HG03025 (cell line): ENCODE results near the gene IL2RA.
"Not testable (repeated sequence)": the region's sequence is repeated elsewhere in the genome, so short reads cannot be mapped to it uniquely, and the experiment has no call there.

Experiments
- ATAC-seq: cut with Tn5 transposase; IDR thresholded peaks from one replicate; pipeline ENCODE4 v1.9.1; 2021; ENCODE audit warnings: mild to moderate bottlenecking, moderate library complexity; ENCODE audit not compliant: unreplicated experiment, low FRiP score

Gene IL2RA

GRCh38 chr10:6062101-6062771 lies at the start of gene IL2RA:
Gene IL2RA (minus strand): TSS chr10:6062367. CDS start chr10:6062151, 216 bp downstream.
- no peak for ATAC-seq

- ATAC-seq: no peak
Observed at GRCh38 chr10:6110136-6110535, 48.0 kb upstream of the IL2RA start.

GRCh38 chr10:6109444-6109775 lies 47.2 kb upstream of the IL2RA start:
- no peak for ATAC-seq

GRCh38 chr10:6108631-6109443 lies 46.7 kb upstream of the IL2RA start:
- ATAC-seq: no peak

GRCh38 chr10:6108072-6108471 lies 45.9 kb upstream of the IL2RA start:
- no peak for ATAC-seq

GRCh38 chr10:6107616-6108015 lies 45.4 kb upstream of the IL2RA start:
- not testable (repeated sequence) for ATAC-seq

GRCh38 chr10:6103591-6103990 lies 41.4 kb upstream of the IL2RA start:
- no peak for ATAC-seq

GRCh38 chr10:6102128-6102527 lies 40.0 kb upstream of the IL2RA start:
- ATAC-seq: no peak

- no peak for ATAC-seq
Observed at GRCh38 chr10:6101181-6101580, 39.0 kb upstream of the IL2RA start.

GRCh38 chr10:6100370-6100769 lies 38.2 kb upstream of the IL2RA start:
- ATAC-seq: no peak

GRCh38 chr10:6098156-6098555 lies 36.0 kb upstream of the IL2RA start:
- ATAC-seq: no peak

- no peak for ATAC-seq
Observed at GRCh38 chr10:6097063-6097462, 34.9 kb upstream of the IL2RA start.

GRCh38 chr10:6095810-6096570 lies 33.8 kb upstream of the IL2RA start:
- ATAC-seq: no peak

- no peak for ATAC-seq
Observed at GRCh38 chr10:6092731-6093130, 30.6 kb upstream of the IL2RA start.

- ATAC-seq: no peak
Observed at GRCh38 chr10:6091630-6092029, 29.5 kb upstream of the IL2RA start.

GRCh38 chr10:6089334-6090219 lies 27.4 kb upstream of the IL2RA start:
- ATAC-seq: peak; percentile 1

- ATAC-seq: peak; percentile 77
Observed at GRCh38 chr10:6088721-6089333, 26.7 kb upstream of the IL2RA start, which contains the start of gene RBM17. Gene RBM17 (plus strand): TSS chr10:6089034. CDS start chr10:6097066, 8,032 bp downstream.

GRCh38 chr10:6086375-6087233 lies 24.4 kb upstream of the IL2RA start:
- peak; percentile 44 for ATAC-seq
